GM19324 (cell line): ENCODE measurements around the gene LGI1.

Experiments
- ATAC-seq: cut with Tn5 transposase; IDR thresholded peaks from one replicate; pipeline ENCODE4 v1.9.1; 2021; ENCODE audit warnings: mild to moderate bottlenecking, moderate library complexity; ENCODE audit not compliant: unreplicated experiment, low FRiP score

The LGI1 gene

DNA sequence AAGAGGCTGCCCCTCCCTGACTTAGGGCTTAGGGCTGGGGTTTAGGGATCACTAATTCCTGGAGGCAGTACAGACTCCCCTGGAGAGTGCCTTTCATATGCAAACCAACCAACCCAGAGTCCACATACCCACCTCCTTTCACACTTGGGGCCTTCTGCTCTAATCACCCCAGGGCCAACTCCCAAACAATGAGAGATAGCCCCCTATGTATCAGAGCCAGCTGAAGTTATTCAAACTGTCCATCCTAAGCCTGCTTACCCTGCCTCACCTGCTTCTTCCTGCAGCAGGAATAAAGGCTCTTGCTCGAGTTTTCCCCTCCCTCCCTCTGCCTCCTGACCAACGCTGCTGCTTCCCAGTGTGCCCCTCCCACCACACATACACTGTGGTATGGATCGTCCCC lies 84.2 kb downstream of the LGI1 start:
- no peak for ATAC-seq

DNA sequence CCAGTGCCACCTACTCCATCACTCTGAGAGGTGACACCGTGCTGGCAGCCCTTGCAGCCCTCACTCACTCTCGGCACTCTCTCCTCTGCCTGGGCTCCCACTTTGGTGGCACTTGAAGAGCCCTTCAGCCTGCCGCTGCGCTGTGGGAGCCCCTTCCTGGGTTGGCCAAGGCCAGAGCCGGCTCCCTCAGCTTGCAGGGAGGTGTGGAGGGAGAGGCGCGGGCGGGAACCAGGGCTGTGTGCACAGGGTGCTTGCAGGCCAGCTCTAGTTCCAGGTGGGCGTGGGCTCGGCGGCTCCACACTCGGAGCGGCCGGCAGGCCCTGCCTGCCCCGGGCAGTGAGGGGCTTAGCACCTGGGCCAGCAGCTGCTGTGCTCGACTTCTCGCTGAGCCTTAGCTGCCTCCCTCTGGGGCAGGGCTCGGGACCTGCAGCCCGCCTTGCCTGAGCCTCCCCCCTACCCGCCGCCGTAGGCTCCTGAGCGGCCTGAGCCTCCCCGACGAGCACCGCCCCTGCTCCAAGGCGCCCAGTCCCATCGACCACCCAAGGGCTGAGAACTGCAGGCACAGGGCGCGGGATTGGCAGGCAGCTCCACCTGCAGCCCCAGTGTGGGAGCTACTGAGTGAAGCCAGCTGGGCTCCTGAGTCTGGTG lies 87.4 kb downstream of the LGI1 start:
- ATAC-seq = no peak
